ENCODE results near the gene NKAIN4. TPM values are rescaled to one million over a fixed set of nuclear protein-coding genes. Genes with fewer than 3 reads are reported as not detected.
A peak's percentile ranks its signal among the peaks of the same experiment; 100 is the strongest.

Gene NKAIN4
- total RNA-seq, 4 donors from 2014 or later: 0.79 TPM; not detected in 3

DNA sequence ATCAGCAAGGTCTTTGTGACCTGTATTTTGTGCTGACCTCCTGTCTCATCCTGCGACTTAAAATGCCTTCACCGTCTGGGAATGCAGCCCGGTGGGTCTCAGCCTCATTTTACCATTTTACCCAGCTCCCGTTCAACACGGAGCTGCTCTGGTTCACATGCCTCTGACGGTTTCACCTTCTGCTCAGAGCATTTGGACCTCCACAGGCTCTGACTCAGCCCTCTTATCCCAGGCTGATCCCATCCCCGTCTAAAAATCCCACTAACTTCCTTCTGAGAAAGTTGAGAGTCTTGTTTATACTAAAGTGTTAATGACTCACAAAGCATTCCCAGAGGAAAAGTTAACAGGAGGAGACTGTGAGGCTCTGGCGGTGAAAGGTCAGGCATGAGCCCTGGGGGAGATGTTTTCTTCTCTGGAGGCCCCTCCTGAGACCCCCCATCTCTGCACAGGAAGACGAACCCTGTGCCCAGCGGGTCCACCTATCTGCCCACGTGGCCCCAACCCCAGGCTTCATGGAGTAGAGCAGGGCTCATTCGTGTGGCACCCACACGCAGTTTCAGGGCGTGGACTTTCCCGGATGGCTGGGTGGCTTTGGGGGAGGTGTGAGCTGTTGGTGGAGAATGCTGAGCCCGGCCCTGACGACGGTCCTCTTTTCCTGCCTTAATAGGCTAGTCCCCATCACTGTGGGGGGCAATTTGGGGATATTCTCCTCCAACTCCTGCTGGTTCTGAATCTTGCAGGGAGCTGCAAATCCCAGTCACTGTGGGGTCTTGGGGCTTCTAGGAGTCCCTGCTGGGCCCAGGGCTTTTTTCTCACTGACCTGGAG is 21.8 kb downstream of the NKAIN4 start:
- in situ Hi-C loops (cut with MboI; ENCODE audit: low pct_ligation_motif_present in 1 of 4, low pct_unique_long_range_greater_than_20kb in 1 of 4, low sequenced_read_pairs in 3 of 4): no loop called here
- no peaks in the 10 kb centered on the region for H3K9me3 ChIP-seq
- no peak overlapping the region for H3K4me3 ChIP-seq
- TF ChIP-seq POLR2A (IDR thresholded peaks at IDR 0.05): no peak
- TF ChIP-seq, protein P1, sequence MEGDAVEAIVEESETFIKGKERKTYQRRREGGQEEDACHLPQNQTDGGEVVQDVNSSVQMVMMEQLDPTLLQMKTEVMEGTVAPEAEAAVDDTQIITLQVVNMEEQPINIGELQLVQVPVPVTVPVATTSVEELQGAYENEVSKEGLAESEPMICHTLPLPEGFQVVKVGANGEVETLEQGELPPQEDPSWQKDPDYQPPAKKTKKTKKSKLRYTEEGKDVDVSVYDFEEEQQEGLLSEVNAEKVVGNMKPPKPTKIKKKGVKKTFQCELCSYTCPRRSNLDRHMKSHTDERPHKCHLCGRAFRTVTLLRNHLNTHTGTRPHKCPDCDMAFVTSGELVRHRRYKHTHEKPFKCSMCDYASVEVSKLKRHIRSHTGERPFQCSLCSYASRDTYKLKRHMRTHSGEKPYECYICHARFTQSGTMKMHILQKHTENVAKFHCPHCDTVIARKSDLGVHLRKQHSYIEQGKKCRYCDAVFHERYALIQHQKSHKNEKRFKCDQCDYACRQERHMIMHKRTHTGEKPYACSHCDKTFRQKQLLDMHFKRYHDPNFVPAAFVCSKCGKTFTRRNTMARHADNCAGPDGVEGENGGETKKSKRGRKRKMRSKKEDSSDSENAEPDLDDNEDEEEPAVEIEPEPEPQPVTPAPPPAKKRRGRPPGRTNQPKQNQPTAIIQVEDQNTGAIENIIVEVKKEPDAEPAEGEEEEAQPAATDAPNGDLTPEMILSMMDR (IDR thresholded peaks at IDR 0.05): no peak
- no peak for TF ChIP-seq EP300 (IDR thresholded peaks at IDR 0.05; ENCODE audit: low read depth)
- no peak for TF ChIP-seq POLR2AphosphoS5 (IDR thresholded peaks at IDR 0.05)
- 39 to 60% methylated on average over 1 to 17 of the region's 18 CpGs for WGBS, 2 donors (ENCODE audit: low coverage in 1 of 2)
- peaks cover 0 to 5% (median 0%) of the 10 kb centered on the region in 4 donors for H3K4me1 ChIP-seq
- intact Hi-C loops (cut with DNase I; ENCODE audit: low total_unique reads): no loop called here
- peak overlapping the region in 1 of 4 donors; percentile 21 for H3K27ac ChIP-seq
- no peak for DNase-seq
- no peaks in the 10 kb centered on the region for H3K36me3 ChIP-seq
- peaks cover 52% of the 10 kb centered on the region for H3K27me3 ChIP-seq

DNA sequence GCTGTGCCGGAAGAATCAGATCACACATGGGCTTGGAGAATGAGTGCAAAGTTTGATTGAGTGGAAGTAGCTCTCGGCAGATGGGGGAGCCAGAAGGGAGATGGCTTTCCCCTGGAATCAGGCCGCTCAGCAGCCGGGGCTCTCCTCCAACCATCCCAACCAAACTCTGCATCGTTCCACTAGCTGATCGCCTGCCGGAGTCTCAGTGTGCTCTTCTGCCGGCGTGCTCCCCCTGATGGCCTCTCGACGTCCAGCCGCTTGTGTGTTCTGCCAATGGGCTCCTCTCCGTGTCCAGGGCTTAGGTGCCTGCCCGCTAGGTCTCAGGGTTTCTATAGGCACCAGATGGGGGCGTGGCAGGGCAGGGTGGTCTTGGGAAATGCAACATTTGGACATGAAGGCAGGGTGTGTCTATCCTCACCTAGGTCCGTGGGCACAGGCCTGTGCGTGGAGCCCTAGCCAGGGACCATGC is 23.4 kb downstream of the NKAIN4 start:
- peak; percentile 32 for DNase-seq
- peaks cover 51% of the 10 kb centered on the region for H3K27me3 ChIP-seq
- WGBS, 2 donors (ENCODE audit: low coverage in 1 of 2): 12% methylated on average over 17 of the region's 17 CpGs; no CpG with 5 or more reads in 1 of the 2 donors
- in situ Hi-C loops (cut with MboI; ENCODE audit: low pct_ligation_motif_present in 1 of 4, low pct_unique_long_range_greater_than_20kb in 1 of 4, low sequenced_read_pairs in 3 of 4) (no loop called here), intact Hi-C loops (cut with DNase I; ENCODE audit: low total_unique reads) (no loop called here)
- no peaks in the 10 kb centered on the region for H3K36me3 ChIP-seq
- H3K4me3 ChIP-seq: no peak overlapping the region
- peaks cover 0 to 5% (median 0%) of the 10 kb centered on the region in 4 donors for H3K4me1 ChIP-seq
- TF ChIP-seq EP300 (IDR thresholded peaks at IDR 0.05; ENCODE audit: low read depth) (no peak), POLR2A (IDR thresholded peaks at IDR 0.05) (no peak), POLR2AphosphoS5 (IDR thresholded peaks at IDR 0.05) (no peak)
- TF ChIP-seq, protein P1 (IDR thresholded peaks at IDR 0.05): peak; percentile 35 to 54 (median 45)
- no peaks in the 10 kb centered on the region for H3K9me3 ChIP-seq
- no peak overlapping the region for H3K27ac ChIP-seq

DNA sequence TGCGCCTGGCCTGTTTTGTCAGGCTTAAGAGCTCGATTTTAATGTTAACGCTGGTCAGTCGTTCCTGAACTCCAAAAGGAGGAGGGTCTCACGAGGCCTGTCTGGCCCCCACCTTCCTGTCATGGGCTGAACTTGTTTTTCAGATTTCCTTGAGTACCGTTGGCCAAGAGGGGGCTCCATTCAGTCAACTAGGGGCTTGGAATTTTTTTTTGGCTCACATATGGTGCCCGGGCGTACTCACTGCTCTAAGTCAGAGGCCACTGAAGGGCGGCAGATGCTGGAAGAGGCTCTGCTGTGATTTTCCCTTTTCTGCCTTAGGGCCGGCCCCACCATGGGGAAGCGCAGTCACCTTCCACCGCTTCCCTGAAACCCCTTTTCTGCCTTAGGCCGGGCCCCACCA is 25.5 kb downstream of the NKAIN4 start:
- no peak for TF ChIP-seq POLR2A (IDR thresholded peaks at IDR 0.05)
- TF ChIP-seq, protein P1 (IDR thresholded peaks at IDR 0.05): no peak
- TF ChIP-seq EP300 (IDR thresholded peaks at IDR 0.05; ENCODE audit: low read depth): no peak
- TF ChIP-seq POLR2AphosphoS5 (IDR thresholded peaks at IDR 0.05): no peak
- in situ Hi-C loops (cut with MboI; ENCODE audit: low pct_ligation_motif_present in 1 of 4, low pct_unique_long_range_greater_than_20kb in 1 of 4, low sequenced_read_pairs in 3 of 4) (no loop called here), intact Hi-C loops (cut with DNase I; ENCODE audit: low total_unique reads) (loop anchor here (5.0 kb wide), 1 partner anchor 187 kb away; no protein-coding TSS in a partner anchor)
- no peaks in the 10 kb centered on the region for H3K36me3 ChIP-seq
- H3K4me1 ChIP-seq: peaks cover 0 to 11% (median 8%) of the 10 kb centered on the region in 4 donors
- no peak for DNase-seq
- peaks cover 37% of the 10 kb centered on the region for H3K27me3 ChIP-seq
- H3K4me3 ChIP-seq: no peak overlapping the region
- WGBS, 2 donors (ENCODE audit: low coverage in 1 of 2): 66% methylated on average over 13 of the region's 13 CpGs; no CpG with 5 or more reads in 1 of the 2 donors
- H3K27ac ChIP-seq: no peak overlapping the region
- H3K9me3 ChIP-seq: no peaks in the 10 kb centered on the region

DNA sequence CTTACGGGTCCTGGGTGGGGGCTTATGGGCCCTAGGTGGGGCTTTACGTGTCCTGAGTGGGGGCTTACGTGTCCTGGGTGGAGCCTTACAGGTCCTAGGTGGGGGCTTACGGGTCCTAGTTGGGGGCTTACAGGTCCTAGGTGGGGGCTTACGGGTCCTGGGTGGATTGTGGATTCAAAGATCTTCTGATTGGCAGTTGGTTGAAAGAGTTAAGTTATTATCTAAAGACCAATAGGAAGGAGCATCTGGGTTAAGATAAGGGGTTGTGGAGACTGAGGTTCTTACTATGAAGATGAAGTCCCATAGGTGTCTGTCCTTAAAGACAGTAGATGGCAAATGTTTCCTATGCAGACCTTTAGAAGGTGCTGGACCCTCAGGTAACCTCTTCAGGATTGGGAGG is 27.0 kb downstream of the NKAIN4 start:
- Histone ChIP-seq H3K4me1 (peaks cover 0 to 9% (median 6%) of the 10 kb centered on the region in 4 donors), H3K27ac (no peak overlapping the region), H3K36me3 (no peaks in the 10 kb centered on the region), H3K27me3 (peaks cover 24% of the 10 kb centered on the region), H3K9me3 (no peaks in the 10 kb centered on the region), H3K4me3 (no peak overlapping the region)
- DNase-seq: no peak
- WGBS, 2 donors (ENCODE audit: low coverage in 1 of 2): 82 to 100% methylated on average over 2 to 5 of the region's 5 CpGs
- TF ChIP-seq, protein P1 (IDR thresholded peaks at IDR 0.05): no peak
- TF ChIP-seq POLR2AphosphoS5 (IDR thresholded peaks at IDR 0.05) (no peak), EP300 (IDR thresholded peaks at IDR 0.05; ENCODE audit: low read depth) (no peak), POLR2A (IDR thresholded peaks at IDR 0.05) (no peak)
- in situ Hi-C loops (cut with MboI; ENCODE audit: low pct_ligation_motif_present in 1 of 4, low pct_unique_long_range_greater_than_20kb in 1 of 4, low sequenced_read_pairs in 3 of 4): no loop called here
- intact Hi-C loops (cut with DNase I; ENCODE audit: low total_unique reads): loop anchor here (5.0 kb wide), 1 partner anchor 185 kb away; no protein-coding TSS in a partner anchor

All from transverse colon (tissue), 4 donors.